ENCODE measurements around the gene DLGAP1. TPM values are rescaled to one million over a fixed set of nuclear protein-coding genes. Genes with fewer than 3 reads are reported as not detected.

DLGAP1 gene
- polyA plus RNA-seq, 1 donor from 2014 or later, result 4.5 TPM

- H3K27me3 ChIP-seq (ENCODE audit: insufficient read depth, low read depth, low read length), result peaks cover 14% of the 10 kb centered on the region
- H3K79me2 ChIP-seq (replicated peaks; ENCODE audit: insufficient read depth, low read length), result no peaks in the 10 kb centered on the region
- no peak overlapping the region for H3K9ac ChIP-seq (ENCODE audit: low read length)
- no peaks in the 10 kb centered on the region for H3K9me3 ChIP-seq (ENCODE audit: low read length)
- no peaks in the 10 kb centered on the region for H3K9me2 ChIP-seq (ENCODE audit: insufficient read depth, low read length)
- no peaks in the 10 kb centered on the region for H3F3A ChIP-seq (ENCODE audit: insufficient read depth, low read length, poor library complexity, severe bottlenecking)
- no peak overlapping the region for H3K27ac ChIP-seq (ENCODE audit: low read length)
- H2AFZ ChIP-seq (ENCODE audit: low read depth, low read length), result no peak overlapping the region
- TF ChIP-seq REST (IDR thresholded peaks at IDR 0.05; ENCODE audit: borderline replicate concordance) (no peak), EZH2 (IDR thresholded peaks at IDR 0.05; ENCODE audit: borderline replicate concordance, insufficient read depth, low read length, poor library complexity, severe bottlenecking) (no peak), EP300 (conservative IDR thresholded peaks at IDR 0.05; ENCODE audit: poor library complexity, severe bottlenecking) (no peak), POLR2AphosphoS5 (IDR thresholded peaks at IDR 0.05) (no peak), MXI1 (conservative IDR thresholded peaks at IDR 0.05; ENCODE audit: poor library complexity, severe bottlenecking) (no peak), SMC3 (conservative IDR thresholded peaks at IDR 0.05; ENCODE audit: poor library complexity) (no peak), RAD21 (conservative IDR thresholded peaks at IDR 0.05) (no peak), TAF1 (IDR thresholded peaks at IDR 0.05; ENCODE audit: low read depth) (no peak), CTCF (IDR thresholded peaks at IDR 0.05; ENCODE audit: poor library complexity, severe bottlenecking) (no peak)
- no peaks in the 10 kb centered on the region for H4K20me1 ChIP-seq (ENCODE audit: insufficient read depth)
- H3K4me3 ChIP-seq (ENCODE audit: low read length), result no peak overlapping the region
- no peak overlapping the region for H3K4me2 ChIP-seq (ENCODE audit: low read length)
- no peaks in the 10 kb centered on the region for H3K36me3 ChIP-seq (ENCODE audit: insufficient read depth, low read length)
These were observed 960.9 kb downstream of the DLGAP1 start for GRCh38 chr18:3494245-3494526.

GRCh38 chr18:3493501-3494244 lies 961.4 kb downstream of the DLGAP1 start:
- peaks cover 9% of the 10 kb centered on the region for H3K27me3 ChIP-seq (ENCODE audit: insufficient read depth, low read depth, low read length)
- no peaks in the 10 kb centered on the region for H4K20me1 ChIP-seq (ENCODE audit: insufficient read depth)
- H2AFZ ChIP-seq (ENCODE audit: low read depth, low read length), result no peak overlapping the region
- no peaks in the 10 kb centered on the region for H3K79me2 ChIP-seq (replicated peaks; ENCODE audit: insufficient read depth, low read length)
- no peaks in the 10 kb centered on the region for H3F3A ChIP-seq (ENCODE audit: insufficient read depth, low read length, poor library complexity, severe bottlenecking)
- H3K36me3 ChIP-seq (ENCODE audit: insufficient read depth, low read length), result no peaks in the 10 kb centered on the region
- no peak overlapping the region for H3K27ac ChIP-seq (ENCODE audit: low read length)
- no peak overlapping the region for H3K4me3 ChIP-seq (ENCODE audit: low read length)
- no peak overlapping the region for H3K4me2 ChIP-seq (ENCODE audit: low read length)
- no peaks in the 10 kb centered on the region for H3K9me2 ChIP-seq (ENCODE audit: insufficient read depth, low read length)
- H3K9ac ChIP-seq (ENCODE audit: low read length), result no peak overlapping the region
- TF ChIP-seq SMC3 (conservative IDR thresholded peaks at IDR 0.05; ENCODE audit: poor library complexity) (no peak), CTCF (IDR thresholded peaks at IDR 0.05; ENCODE audit: poor library complexity, severe bottlenecking) (no peak), MXI1 (conservative IDR thresholded peaks at IDR 0.05; ENCODE audit: poor library complexity, severe bottlenecking) (no peak), EZH2 (IDR thresholded peaks at IDR 0.05; ENCODE audit: borderline replicate concordance, insufficient read depth, low read length, poor library complexity, severe bottlenecking) (no peak), TAF1 (IDR thresholded peaks at IDR 0.05; ENCODE audit: low read depth) (no peak), RAD21 (conservative IDR thresholded peaks at IDR 0.05) (no peak), POLR2AphosphoS5 (IDR thresholded peaks at IDR 0.05) (no peak), EP300 (conservative IDR thresholded peaks at IDR 0.05; ENCODE audit: poor library complexity, severe bottlenecking) (no peak), REST (IDR thresholded peaks at IDR 0.05; ENCODE audit: borderline replicate concordance) (no peak)
- no peaks in the 10 kb centered on the region for H3K9me3 ChIP-seq (ENCODE audit: low read length)

Data from neural cell (in vitro differentiated cells).